PC-3 (cell line): ENCODE data around the gene VSIG8. TPM values are rescaled to one million over a fixed set of nuclear protein-coding genes. Genes with fewer than 3 reads are reported as not detected.

Experiments
- ATAC-seq: fragments of 200-7000 bp; cut with Tn5 transposase; 2 replicates; pipeline ENCODE4 v1.9.1; 2020; ENCODE audit warnings: mild to moderate bottlenecking, moderate library complexity
- BruUV-seq: library from RNA; stranded (reverse); fragments of 400-500 nt; replicated peaks from 2 replicates; lab custom pipeline; 2021; lab: Mats Ljungman, UMichigan
- CTCF ChIA-PET: fragments of 300-600 bp; sonication (Branson Sonifier 250); formaldehyde crosslinking; loops from one replicate; lab custom pipeline; 2022; ENCODE audit warnings: antibody characterized with exemption; lab: Charles Lee
- POLR2A ChIA-PET: fragments of 300-600 bp; sonication (Branson Sonifier 250); formaldehyde crosslinking; loops from one replicate; lab custom pipeline; 2022; ENCODE audit warnings: antibody characterized with exemption; ENCODE audit not compliant: unreplicated experiment; lab: Charles Lee
- DNase-seq: peaks from one replicate; pipeline ENCODE4 v3.0.0-alpha.2; 2015
- H2AFZ ChIP-seq: fragments of 300-600 bp; sonication (generic); 2 replicates; pipeline ENCODE4 v1.6.0; 2016; ENCODE audit warnings: antibody characterized with exemption, low read length
- H3F3A ChIP-seq: fragments of 300-600 bp; sonication (generic); one replicate; pipeline ENCODE4 v1.6.0; 2017; ENCODE audit warnings: antibody characterized with exemption, low read length, control low read depth, mild to moderate bottlenecking; ENCODE audit not compliant: unreplicated experiment
- H3K27ac ChIP-seq: fragments of 300-600 bp; sonication (generic); 2 replicates; pipeline ENCODE4 v1.5.1; 2016; ENCODE audit warnings: mild to moderate bottlenecking, low read length
- H3K27me3 ChIP-seq: fragments of 300-600 bp; sonication (generic); 2 replicates; pipeline ENCODE4 v1.6.1; 2016; ENCODE audit warnings: low read length, mixed read lengths
- H3K36me3 ChIP-seq: fragments of 300-600 bp; sonication (generic); 2 replicates; pipeline ENCODE4 v1.6.1; 2016; ENCODE audit warnings: low read depth, mixed run types, low read length, mixed read lengths
- H3K4me1 ChIP-seq: fragments of 300-600 bp; sonication (generic); 2 replicates; pipeline ENCODE4 v1.5.1; 2016; ENCODE audit warnings: low read length; ENCODE audit not compliant: insufficient read depth
- H3K4me2 ChIP-seq: fragments of 300-600 bp; sonication (generic); 2 replicates; pipeline ENCODE4 v1.6.0; 2016; ENCODE audit warnings: low read length
- H3K4me3 ChIP-seq: fragments of 300-600 bp; sonication (generic); 2 replicates; pipeline ENCODE4 v1.5.1; 2016; ENCODE audit warnings: mild to moderate bottlenecking, low read length, mixed read lengths
- H3K79me2 ChIP-seq: fragments of 300-600 bp; sonication (generic); 2 replicates; pipeline ENCODE4 v1.6.1; 2017; ENCODE audit warnings: low read length, mixed read lengths
- H3K9ac ChIP-seq: fragments of 300-600 bp; sonication (generic); 2 replicates; pipeline ENCODE4 v1.6.0; 2016; ENCODE audit warnings: mild to moderate bottlenecking, low read length
- H3K9me2 ChIP-seq: fragments of 300-600 bp; sonication (generic); replicated peaks from 2 replicates; pipeline ENCODE4 v1.6.1; 2016; ENCODE audit warnings: mixed run types, low read length, mixed read lengths
- H3K9me3 ChIP-seq: fragments of 300-600 bp; sonication (generic); 2 replicates; pipeline ENCODE4 v1.6.1; 2016; ENCODE audit warnings: low read length, mixed read lengths
- H4K20me1 ChIP-seq: fragments of 300-600 bp; sonication (generic); 2 replicates; pipeline ENCODE4 v1.6.1; 2016; ENCODE audit warnings: low read length, mixed read lengths
- CTCF ChIP-seq: fragments of 300-600 bp; sonication (generic); conservative IDR thresholded peaks from 2 replicates; pipeline ENCODE4 v1.5.1; 2017; ENCODE audit warnings: antibody characterized with exemption, low read depth, mild to moderate bottlenecking, low read length
- EZH2 ChIP-seq: fragments of 300-600 bp; sonication (generic); IDR thresholded peaks from one replicate; pipeline ENCODE4 v1.6.1; 2017; ENCODE audit warnings: antibody characterized with exemption, mild to moderate bottlenecking, low read length; ENCODE audit not compliant: unreplicated experiment
- EZH2phosphoT487 ChIP-seq: fragments of 300-600 bp; sonication (generic); IDR thresholded peaks from 2 replicates; pipeline ENCODE4 v1.6.1; 2018; ENCODE audit warnings: mild to moderate bottlenecking, antibody characterized with exemption, low read length, borderline replicate concordance
- intact Hi-C: fragments of 100-400 bp; cut with micrococcal nuclease; formaldehyde crosslinking; loops from 2 replicates; pipeline ENCODE4 v1.9.0; 2023
- total RNA-seq: library from RNA; depleted of rRNA; stranded (reverse); fragments of >200 nt; gene quantifications from 2 replicates; pipeline ENCODE4 v1.2.3, GENCODE V29; 2014

The VSIG8 gene
- total RNA-seq, 1 experiment from 2014 or later: 0.47 TPM

- H2AFZ ChIP-seq: no peak overlapping the region
- H3K27me3 ChIP-seq: no peaks in the 10 kb centered on the region
- ATAC-seq (peak; percentile 82), DNase-seq (peak; percentile 100)
- H3K9me2 ChIP-seq: no peaks in the 10 kb centered on the region
- peaks cover 11% of the 10 kb centered on the region for H3F3A ChIP-seq
- ChIA-PET POLR2A (interaction anchor here (0.7 kb wide), 1 partner anchor 42 kb away, joined by 3 read pairs; no protein-coding TSS in a partner anchor), CTCF (interaction anchor here (0.5 to 0.7 kb wide), 4 partner anchors 9 to 105 kb away, joined by 3 to 4 read pairs (median 3); no protein-coding TSS in a partner anchor)
- intact Hi-C loops: no loop called here
- no peaks in the 10 kb centered on the region for H4K20me1 ChIP-seq
- no peaks in the 10 kb centered on the region for H3K36me3 ChIP-seq
- H3K4me3 ChIP-seq: peak overlapping the region; percentile 24; the same call in 1 of the 2 replicates
- peak overlapping the region; percentile 84 for H3K9ac ChIP-seq
- no peaks in the 10 kb centered on the region for H3K9me3 ChIP-seq
- H3K79me2 ChIP-seq: no peaks in the 10 kb centered on the region
- TSS peak; percentile 78 for BruUV-seq
- H3K27ac ChIP-seq: peak overlapping the region; percentile 97
- TF ChIP-seq EZH2: no peak
- TF ChIP-seq EZH2phosphoT487: no peak
- no peak for TF ChIP-seq CTCF
- peak overlapping the region; percentile 75 for H3K4me2 ChIP-seq
- peaks cover 54% of the 10 kb centered on the region for H3K4me1 ChIP-seq
These were observed 19.4 kb upstream of the VSIG8 start for GRCh38 chr1:159881622-159882526.

GRCh38 chr1:159880430-159880829 is 18.0 kb upstream of the VSIG8 start:
- Histone ChIP-seq H3K27ac (peak overlapping the region; percentile 97), H3K9me2 (no peaks in the 10 kb centered on the region), H3K27me3 (no peaks in the 10 kb centered on the region), H3K36me3 (no peaks in the 10 kb centered on the region), H3F3A (peaks cover 11% of the 10 kb centered on the region), H3K4me3 (no peak overlapping the region), H3K79me2 (no peaks in the 10 kb centered on the region), H3K9ac (peak overlapping the region; percentile 54), H3K4me1 (peaks cover 54% of the 10 kb centered on the region), H3K9me3 (no peaks in the 10 kb centered on the region), H2AFZ (no peak overlapping the region), H4K20me1 (no peaks in the 10 kb centered on the region), H3K4me2 (peak overlapping the region; percentile 50)
- ATAC-seq (no peak), DNase-seq (no peak)
- POLR2A ChIA-PET: interaction anchor here (0.6 to 1.0 kb wide), 2 partner anchors 24 to 283 kb away, joined by 3 read pairs; no protein-coding TSS in a partner anchor
- TF ChIP-seq EZH2: no peak
- TF ChIP-seq EZH2phosphoT487: no peak
- TF ChIP-seq CTCF: no peak
- CTCF ChIA-PET: interaction anchor here (0.6 kb wide), 1 partner anchor 20 kb away, joined by 5 read pairs; no protein-coding TSS in a partner anchor
- no TSS peak for BruUV-seq
- intact Hi-C loops: loop anchor here (1.0 kb wide), 1 partner anchor 63 kb away; no protein-coding TSS in a partner anchor
